Measurements from ENCODE around the gene CIRBP.
"Not testable (repeated sequence)": the region's sequence is repeated elsewhere in the genome, so short reads cannot be mapped to it uniquely, and the experiment has no call there.

CIRBP gene

GRCh38 chr19:1244693-1245451 is 24.3 kb upstream of the CIRBP start:
- peak; percentile 67 for DNase-seq (ENCODE audit: low read depth)

GRCh38 chr19:1245494-1246264 is 23.5 kb upstream of the CIRBP start:
- DNase-seq (ENCODE audit: low read depth), result no peak

GRCh38 chr19:1246265-1247087 is 22.7 kb upstream of the CIRBP start:
- not testable (repeated sequence) for DNase-seq (ENCODE audit: low read depth)

- DNase-seq (ENCODE audit: low read depth), result no peak
Observed at GRCh38 chr19:1247748-1248138, 21.4 kb upstream of the CIRBP start.

- DNase-seq (ENCODE audit: low read depth), result peak; percentile 94
Observed at GRCh38 chr19:1248139-1248785, 20.9 kb upstream of the CIRBP start, which contains the start of gene MIDN. TSS of gene MIDN (plus strand) at chr19:1248583. CDS start at chr19:1250297, 1,714 bp downstream.

GRCh38 chr19:1248786-1249297 is 20.3 kb upstream of the CIRBP start:
- DNase-seq (ENCODE audit: low read depth), result no peak

- peak; percentile 97 for DNase-seq (ENCODE audit: low read depth)
Observed at GRCh38 chr19:1249298-1249989, 19.7 kb upstream of the CIRBP start.

- no peak for DNase-seq (ENCODE audit: low read depth)
Observed at GRCh38 chr19:1249990-1250436, 19.1 kb upstream of the CIRBP start.

- DNase-seq (ENCODE audit: low read depth), result peak; percentile 78
Observed at GRCh38 chr19:1250437-1251260, 18.5 kb upstream of the CIRBP start.

GRCh38 chr19:1251330-1252220 is 17.6 kb upstream of the CIRBP start:
- DNase-seq (ENCODE audit: low read depth), result peak; percentile 65

GRCh38 chr19:1252221-1252820 is 16.8 kb upstream of the CIRBP start:
- peak; percentile 99 for DNase-seq (ENCODE audit: low read depth)

GRCh38 chr19:1252821-1253513 is 16.2 kb upstream of the CIRBP start:
- DNase-seq (ENCODE audit: low read depth), result peak; percentile 100

- DNase-seq (ENCODE audit: low read depth), result no peak
Observed at GRCh38 chr19:1253514-1254080, 15.5 kb upstream of the CIRBP start.

- peak; percentile 61 for DNase-seq (ENCODE audit: low read depth)
Observed at GRCh38 chr19:1254081-1254527, 15.0 kb upstream of the CIRBP start.

GRCh38 chr19:1254530-1255185 is 14.5 kb upstream of the CIRBP start:
- DNase-seq (ENCODE audit: low read depth), result no peak

- DNase-seq (ENCODE audit: low read depth), result no peak
Observed at GRCh38 chr19:1255186-1256161, 13.7 kb upstream of the CIRBP start.
